ENCODE measurements around the gene NUDT14.

The NUDT14 gene

DNA sequence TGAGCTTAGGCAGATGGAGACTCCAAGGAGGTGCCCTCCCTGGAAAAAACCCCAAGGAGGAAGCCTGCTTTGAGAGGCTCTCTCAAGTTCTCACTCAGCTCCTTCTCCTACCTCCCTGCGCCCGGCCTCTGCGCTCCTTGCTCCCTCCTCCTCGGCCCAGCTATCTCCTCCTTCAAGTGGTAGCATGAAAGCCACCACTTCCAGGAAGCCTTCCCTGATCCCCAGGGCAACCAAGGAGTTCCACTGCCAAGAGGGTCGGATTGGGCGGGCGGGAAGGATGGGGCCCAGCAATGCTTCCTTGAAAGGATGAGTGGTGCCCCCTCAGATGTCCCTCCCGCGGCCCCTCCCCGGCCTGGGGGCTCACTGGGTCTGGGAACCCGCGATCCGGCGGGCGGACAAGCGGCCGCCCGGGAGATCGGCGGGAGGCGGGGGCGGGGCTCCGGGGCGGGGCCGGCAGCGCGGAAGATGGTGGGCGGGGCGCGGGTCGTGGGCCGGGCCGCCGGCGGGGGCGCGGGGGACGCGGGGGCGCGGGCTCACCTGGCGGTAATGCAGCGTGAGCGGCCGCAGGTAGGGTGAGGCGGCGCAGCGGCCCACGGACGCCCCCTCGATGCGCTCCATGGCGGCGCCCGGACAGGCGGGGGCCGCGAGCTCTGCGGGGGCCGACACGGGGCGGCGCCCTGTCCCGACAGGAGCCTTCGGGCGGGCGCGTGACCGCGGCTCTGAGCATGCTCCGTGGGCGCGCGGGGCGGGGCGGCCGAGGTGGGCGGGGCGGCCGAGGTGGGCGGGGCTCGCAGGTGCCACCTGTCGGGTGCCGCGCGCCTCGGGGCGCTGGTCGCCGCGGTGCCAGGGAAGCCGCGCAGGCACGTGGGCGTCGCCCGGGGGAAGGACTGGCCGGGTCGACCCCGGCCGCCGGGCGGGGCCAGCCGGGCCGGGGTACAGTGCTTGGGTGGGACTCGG is at the start of gene NUDT14:
TSS of gene NUDT14 (minus strand) at position 721 of the 957 bp plus-strand sequence. CDS start at position 618, 103 bp downstream.
- peak within 1 kb of the TSS; percentile 51 for H3K9ac ChIP-seq (ENCODE audit: low read depth, low read length)
- H3K4me1 ChIP-seq (ENCODE audit: insufficient read depth, low read length): 0 out of 2 replicates have a peak, but pooled peaks cover 2% of the 10 kb centered on the region
- H3K9me3 ChIP-seq (ENCODE audit: control insufficient read depth, insufficient read depth, low read length): no peaks in the 10 kb centered on the region
- H3K36me3 ChIP-seq (ENCODE audit: insufficient read depth, low read length): no peaks in the 10 kb centered on the region

DNA sequence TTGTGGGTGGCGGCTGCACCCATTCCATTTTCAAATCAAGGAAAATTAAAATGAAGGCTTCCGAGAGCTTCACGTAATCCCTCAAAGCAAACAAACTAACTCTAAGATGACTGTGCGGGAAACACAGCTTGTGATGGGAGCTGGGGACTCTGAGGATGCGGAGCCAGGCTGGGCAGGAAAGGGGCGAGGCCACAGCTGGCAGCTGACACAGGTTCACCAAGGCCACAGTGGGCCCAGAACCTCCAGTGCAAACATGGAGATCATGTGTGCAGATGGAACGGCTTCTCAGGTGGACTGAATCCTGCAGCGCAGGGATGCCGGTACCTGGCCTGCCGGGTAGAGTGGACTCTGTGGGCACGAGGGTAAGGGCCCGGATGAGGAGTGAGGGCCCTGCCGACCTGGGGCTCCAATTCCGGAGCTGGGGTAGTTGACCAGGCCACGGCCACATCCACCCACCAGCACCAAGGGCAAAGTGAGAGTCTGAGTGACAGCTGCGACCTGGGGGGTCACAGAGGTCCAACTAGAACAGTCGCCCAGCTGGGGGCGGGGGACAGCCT is 48.1 kb upstream of the NUDT14 start:
- Histone ChIP-seq H3K9me3 (ENCODE audit: control insufficient read depth, insufficient read depth, low read length) (no peaks in the 10 kb centered on the region), H3K36me3 (ENCODE audit: insufficient read depth, low read length) (no peaks in the 10 kb centered on the region), H3K4me1 (ENCODE audit: insufficient read depth, low read length) (no peaks in the 10 kb centered on the region), H3K9ac (ENCODE audit: low read depth, low read length) (no peak overlapping the region)

DNA sequence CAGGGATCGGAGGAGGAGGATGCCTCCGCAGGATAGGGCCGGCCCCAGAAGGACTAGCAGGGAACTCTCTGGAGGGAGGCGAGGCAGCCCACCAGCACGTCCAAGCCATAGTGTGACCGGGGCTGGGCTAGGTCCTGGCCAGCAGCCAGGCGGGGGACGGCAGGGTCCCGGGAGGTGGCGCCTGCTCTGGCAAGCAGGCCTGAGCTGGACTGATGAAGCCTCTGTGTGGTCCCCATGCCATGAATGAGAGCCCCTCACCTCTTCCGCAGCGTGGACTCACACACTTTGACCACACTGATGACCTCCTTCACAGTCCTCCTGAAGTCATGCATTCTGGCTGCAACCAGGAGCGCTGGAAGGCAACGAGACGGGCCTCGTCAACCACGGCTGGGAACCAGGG is 47.5 kb upstream of the NUDT14 start:
- Histone ChIP-seq H3K36me3 (ENCODE audit: insufficient read depth, low read length) (no peaks in the 10 kb centered on the region), H3K9ac (ENCODE audit: low read depth, low read length) (no peak overlapping the region), H3K9me3 (ENCODE audit: control insufficient read depth, insufficient read depth, low read length) (no peaks in the 10 kb centered on the region), H3K4me1 (ENCODE audit: insufficient read depth, low read length) (no peaks in the 10 kb centered on the region)

DNA sequence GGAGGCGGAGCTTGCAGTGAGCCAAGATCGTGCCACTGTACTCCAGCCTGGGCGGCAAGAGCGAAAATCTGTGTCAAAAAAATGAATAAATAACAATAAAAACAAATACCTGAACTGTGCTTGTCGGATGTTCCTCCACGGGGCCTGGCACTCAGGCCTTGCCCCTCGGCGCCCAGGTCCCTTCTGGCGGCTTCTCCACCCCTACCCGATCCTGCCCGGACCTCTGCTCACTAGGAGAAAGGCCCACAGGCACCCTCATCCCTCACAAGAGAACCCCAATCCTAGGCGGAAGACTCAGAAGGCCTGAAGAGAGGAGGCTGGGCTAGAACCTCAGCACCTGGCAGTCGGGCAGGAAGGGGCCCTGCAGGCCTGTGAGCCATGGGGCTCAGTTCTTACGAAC is 46.2 kb upstream of the NUDT14 start:
- Histone ChIP-seq H3K9ac (ENCODE audit: low read depth, low read length) (no peak overlapping the region), H3K36me3 (ENCODE audit: insufficient read depth, low read length) (no peaks in the 10 kb centered on the region; the same call in 1 of the 2 replicates), H3K9me3 (ENCODE audit: control insufficient read depth, insufficient read depth, low read length) (no peaks in the 10 kb centered on the region), H3K4me1 (ENCODE audit: insufficient read depth, low read length) (no peaks in the 10 kb centered on the region)

DNA sequence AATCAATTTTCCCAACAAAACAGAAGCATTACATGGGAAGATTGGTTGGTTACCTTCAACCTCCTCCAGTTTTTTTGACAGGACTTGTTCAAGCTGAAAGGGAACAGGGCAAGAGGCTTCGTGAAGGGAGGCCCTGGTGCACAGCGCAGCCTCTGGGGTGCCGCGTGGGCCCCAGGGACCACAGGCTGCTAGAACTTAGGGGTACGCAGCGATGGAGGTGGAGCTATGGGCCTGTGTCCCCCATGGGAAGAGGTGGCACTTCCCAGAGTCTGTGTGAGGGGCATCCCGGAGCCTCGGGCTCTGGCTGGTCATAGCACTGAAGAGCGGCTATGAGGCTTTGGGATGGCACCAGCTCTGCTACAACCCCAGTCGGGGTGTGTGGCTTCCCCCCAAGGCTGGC is 45.1 kb upstream of the NUDT14 start:
- Histone ChIP-seq H3K4me1 (ENCODE audit: insufficient read depth, low read length) (no peaks in the 10 kb centered on the region), H3K36me3 (ENCODE audit: insufficient read depth, low read length) (no peaks in the 10 kb centered on the region; the same call in 1 of the 2 replicates), H3K9me3 (ENCODE audit: control insufficient read depth, insufficient read depth, low read length) (no peaks in the 10 kb centered on the region), H3K9ac (ENCODE audit: low read depth, low read length) (no peak overlapping the region)

DNA sequence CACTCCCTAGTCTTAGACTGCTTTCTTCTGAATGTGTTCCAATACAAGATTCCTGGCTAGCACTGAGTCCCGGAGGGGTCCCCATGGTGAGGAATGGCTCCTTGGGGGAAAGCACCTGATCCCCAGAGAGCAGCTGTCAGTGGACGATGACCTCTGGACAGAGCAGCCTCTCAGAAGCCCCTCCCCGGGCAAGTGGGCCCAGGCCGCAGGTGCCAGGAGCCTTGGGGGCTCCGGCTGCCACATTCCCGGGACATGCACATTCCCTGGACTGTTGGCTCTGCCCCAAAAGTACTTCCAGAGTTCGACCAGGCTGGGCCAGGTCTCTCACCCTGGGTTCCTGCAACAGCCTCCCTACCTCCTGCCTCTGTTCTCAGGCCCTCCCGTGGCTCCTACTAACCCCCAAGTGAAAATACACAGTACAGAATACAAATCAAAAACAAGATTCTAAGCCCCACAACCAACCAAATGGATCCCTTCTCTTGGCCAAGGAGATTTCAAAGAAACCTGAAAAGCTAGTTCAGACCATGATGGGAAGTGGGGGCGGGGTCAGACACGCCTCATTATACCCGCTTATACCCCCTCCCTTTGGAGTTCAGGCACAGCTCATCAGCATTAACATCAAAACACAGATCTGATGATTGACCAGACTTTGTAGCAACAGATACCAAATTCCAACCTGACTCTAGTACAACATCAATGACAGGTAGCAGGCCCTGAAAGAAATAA is 43.9 kb upstream of the NUDT14 start:
- H3K9ac ChIP-seq (ENCODE audit: low read depth, low read length): no peak overlapping the region
- no peaks in the 10 kb centered on the region; the same call in 1 of the 2 replicates for H3K36me3 ChIP-seq (ENCODE audit: insufficient read depth, low read length)
- no peaks in the 10 kb centered on the region for H3K4me1 ChIP-seq (ENCODE audit: insufficient read depth, low read length)
- H3K9me3 ChIP-seq (ENCODE audit: control insufficient read depth, insufficient read depth, low read length): no peaks in the 10 kb centered on the region

DNA sequence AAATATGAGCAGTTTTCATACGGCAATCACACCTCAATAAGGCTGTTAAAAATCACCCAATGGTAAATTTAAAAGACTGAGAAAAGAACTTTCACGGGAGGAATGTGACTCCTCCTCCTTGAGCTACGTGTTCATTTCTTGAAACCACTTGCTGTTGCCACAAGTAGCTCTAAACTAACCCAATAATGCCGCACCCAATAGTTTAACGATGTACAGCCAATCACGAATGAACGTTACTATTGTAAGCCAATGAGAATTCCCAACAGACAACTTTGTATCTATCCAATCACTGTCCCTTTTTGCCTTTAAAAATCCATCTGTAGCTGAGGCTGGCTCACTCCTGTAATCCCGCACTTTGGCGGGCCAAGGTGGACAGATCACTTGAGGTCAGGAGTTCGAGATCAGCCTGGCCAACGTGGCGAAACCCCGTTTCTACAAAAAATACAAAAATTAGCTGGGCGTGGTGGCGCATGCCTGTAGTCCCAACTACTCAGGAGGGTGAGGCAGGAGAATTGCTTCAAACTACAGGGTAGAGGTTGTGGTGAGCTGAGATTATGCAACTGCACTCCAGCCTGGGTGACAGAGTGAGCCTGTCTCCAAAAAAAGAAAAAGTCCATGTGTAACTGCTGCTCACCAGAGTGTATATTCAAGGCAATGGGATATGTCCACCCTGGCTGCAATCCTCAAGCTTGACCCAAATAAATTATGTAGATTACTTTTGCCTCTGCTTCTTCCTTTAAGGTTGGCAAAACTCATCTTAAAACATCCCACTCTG is 42.8 kb upstream of the NUDT14 start:
- Histone ChIP-seq H3K9ac (ENCODE audit: low read depth, low read length) (no peak overlapping the region), H3K36me3 (ENCODE audit: insufficient read depth, low read length) (no peaks in the 10 kb centered on the region; the same call in none of the 2 replicates)

DNA sequence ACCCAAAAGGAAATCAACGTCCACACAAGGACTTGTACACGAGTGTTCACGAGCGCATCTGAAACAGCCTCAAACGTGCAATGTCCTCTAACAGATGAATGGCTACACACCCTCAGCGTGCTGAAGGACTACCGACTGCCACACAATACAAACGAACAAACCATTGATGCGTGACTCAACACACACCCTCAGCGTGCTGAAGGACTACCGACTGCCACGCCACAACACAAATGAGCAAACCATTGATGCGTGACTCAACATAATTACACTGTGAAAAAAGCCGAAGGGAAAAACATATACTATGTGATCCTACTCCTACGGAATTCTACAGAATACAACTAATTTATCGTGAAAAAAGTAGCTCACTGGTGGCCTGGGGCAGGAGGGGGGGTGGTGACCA is 42.1 kb upstream of the NUDT14 start:
- Histone ChIP-seq H3K9ac (ENCODE audit: low read depth, low read length) (no peak overlapping the region), H3K4me1 (ENCODE audit: insufficient read depth, low read length) (no peaks in the 10 kb centered on the region), H3K36me3 (ENCODE audit: insufficient read depth, low read length) (no peaks in the 10 kb centered on the region; the same call in none of the 2 replicates), H3K9me3 (ENCODE audit: control insufficient read depth, insufficient read depth, low read length) (no peaks in the 10 kb centered on the region)

More for the DNA sequence above, 42.8 kb upstream of the NUDT14 start:
- Histone ChIP-seq H3K9me3 (ENCODE audit: control insufficient read depth, insufficient read depth, low read length) (no peaks in the 10 kb centered on the region), H3K4me1 (ENCODE audit: insufficient read depth, low read length) (no peaks in the 10 kb centered on the region)

DNA sequence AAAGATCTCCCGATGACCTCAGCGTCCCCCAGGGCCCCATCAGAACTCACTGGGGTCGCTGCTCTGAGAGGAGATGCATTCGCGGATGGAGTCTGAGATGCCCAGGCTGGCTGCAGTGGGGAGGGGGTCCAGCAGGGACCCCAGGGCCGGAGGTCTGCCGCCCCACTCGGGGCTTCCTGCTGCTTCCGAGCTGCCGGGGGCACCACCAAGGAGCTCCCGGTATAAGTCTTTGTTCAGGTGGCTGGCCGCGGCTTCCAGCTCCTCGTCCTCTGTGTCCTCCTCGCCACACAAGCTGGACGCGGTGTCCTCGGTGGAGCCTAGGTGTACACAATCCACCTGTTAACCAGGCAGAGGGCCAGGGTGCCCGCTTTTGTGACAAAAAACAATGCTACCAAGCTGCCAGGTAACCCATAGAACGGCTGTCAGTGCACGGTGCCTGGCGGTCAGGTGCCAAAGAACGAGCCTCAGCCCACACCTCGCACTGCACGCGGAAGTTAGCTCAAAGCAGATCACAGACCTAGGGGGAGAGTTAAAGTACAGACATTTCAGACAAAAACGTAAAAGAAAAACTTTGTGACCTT is 40.6 kb upstream of the NUDT14 start:
- Histone ChIP-seq H3K4me1 (ENCODE audit: insufficient read depth, low read length) (no peaks in the 10 kb centered on the region), H3K36me3 (ENCODE audit: insufficient read depth, low read length) (no peaks in the 10 kb centered on the region; the same call in none of the 2 replicates), H3K9ac (ENCODE audit: low read depth, low read length) (no peak overlapping the region), H3K9me3 (ENCODE audit: control insufficient read depth, insufficient read depth, low read length) (no peaks in the 10 kb centered on the region)

DNA sequence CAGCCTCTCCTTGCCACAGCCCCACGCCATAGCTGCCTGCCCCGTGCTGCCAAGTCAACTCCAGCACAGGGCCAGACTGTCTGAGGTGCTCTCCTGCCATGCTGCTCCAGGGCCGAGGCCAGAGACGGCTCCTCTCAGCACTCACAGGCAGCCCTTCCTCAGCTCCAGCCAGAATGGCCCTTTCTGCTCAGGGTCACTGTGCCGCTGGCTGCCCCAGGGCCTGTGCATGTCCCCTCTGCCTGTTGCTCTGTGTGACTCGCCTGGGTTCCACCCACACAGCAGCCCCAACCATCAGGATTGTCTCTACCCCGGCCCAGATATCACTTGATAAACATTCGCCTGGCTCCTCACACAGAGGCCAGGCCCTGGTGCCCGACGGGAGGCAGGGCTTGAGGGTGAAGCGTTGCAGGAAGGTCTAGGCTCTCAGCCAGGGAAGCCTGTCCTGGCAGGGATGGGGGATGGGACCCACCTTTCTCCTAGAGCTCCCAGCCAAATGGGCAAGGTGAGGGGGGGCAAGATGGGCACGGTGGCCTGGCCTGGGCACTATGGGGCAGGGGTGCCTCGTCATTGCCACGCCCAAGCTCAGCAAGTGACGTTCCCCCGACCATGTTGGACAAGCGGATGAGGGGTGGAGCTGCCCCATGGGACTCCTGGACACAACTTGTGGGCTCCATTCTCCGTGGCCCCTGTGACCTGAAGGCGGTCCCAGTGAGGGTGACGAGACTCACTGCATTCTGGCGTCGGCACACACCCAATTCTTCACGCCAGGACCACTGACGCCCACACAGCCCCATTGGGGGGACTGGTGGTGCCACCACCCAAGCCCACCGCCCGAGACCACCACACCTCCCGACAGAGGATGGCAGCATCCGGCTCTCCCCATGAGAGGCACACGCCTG is 39.8 kb upstream of the NUDT14 start:
- Histone ChIP-seq H3K4me1 (ENCODE audit: insufficient read depth, low read length) (no peaks in the 10 kb centered on the region), H3K36me3 (ENCODE audit: insufficient read depth, low read length) (no peaks in the 10 kb centered on the region; the same call in none of the 2 replicates), H3K9ac (ENCODE audit: low read depth, low read length) (no peak overlapping the region), H3K9me3 (ENCODE audit: control insufficient read depth, insufficient read depth, low read length) (no peaks in the 10 kb centered on the region)

DNA sequence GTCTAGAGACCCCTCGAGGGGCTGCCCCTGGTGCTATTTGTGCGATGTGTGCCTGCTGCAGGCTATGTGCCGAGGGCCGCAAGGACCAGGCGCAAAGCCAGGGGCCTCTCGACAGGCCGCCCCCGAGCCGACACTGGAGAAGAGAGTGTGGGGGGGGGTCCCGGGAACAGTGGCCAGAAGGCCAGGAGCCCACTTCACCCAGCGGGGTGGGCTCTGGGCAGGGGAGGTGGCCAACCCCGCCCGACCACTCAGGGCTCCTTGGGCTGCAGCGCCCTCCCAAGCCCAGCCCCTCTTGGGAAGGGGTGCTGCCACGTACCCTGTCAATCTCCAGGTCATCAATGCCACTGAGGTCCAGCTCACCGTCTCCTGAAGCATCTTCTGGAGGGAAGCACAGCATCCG is 38.6 kb upstream of the NUDT14 start:
- no peaks in the 10 kb centered on the region for H3K4me1 ChIP-seq (ENCODE audit: insufficient read depth, low read length)

DNA sequence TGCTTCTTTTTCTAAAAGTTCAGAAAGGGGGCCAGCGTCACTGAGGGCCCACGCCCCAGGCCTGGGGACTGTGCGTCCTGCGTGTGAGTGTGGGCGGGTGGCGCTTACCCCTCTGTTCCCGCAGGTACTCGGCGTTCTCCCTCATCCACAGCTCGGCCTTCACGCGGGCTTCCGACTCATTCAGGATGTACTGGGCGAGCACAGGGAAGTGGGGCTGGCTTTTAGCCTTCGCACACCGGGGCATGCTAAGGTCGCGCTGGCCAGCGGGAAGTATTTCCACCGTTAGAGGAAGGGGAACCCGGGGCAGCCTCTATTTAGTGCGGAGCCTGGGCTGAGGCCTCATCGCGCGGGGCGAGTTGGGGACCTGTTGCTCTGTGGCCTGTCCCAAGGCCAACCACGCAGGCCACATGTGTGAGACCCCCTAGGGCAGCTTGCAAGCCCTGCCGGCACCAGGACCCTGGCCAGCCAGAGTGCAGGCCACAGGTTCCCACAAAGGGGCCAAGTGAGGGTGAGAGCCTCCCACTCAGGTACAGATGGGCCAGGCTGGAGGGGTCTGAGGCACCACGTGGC is 38.0 kb upstream of the NUDT14 start:
- Histone ChIP-seq H3K9me3 (ENCODE audit: control insufficient read depth, insufficient read depth, low read length) (no peaks in the 10 kb centered on the region), H3K4me1 (ENCODE audit: insufficient read depth, low read length) (no peaks in the 10 kb centered on the region), H3K9ac (ENCODE audit: low read depth, low read length) (no peak overlapping the region), H3K36me3 (ENCODE audit: insufficient read depth, low read length) (no peaks in the 10 kb centered on the region; the same call in none of the 2 replicates)

More for the DNA sequence above, 38.6 kb upstream of the NUDT14 start:
- H3K9ac ChIP-seq (ENCODE audit: low read depth, low read length): no peak overlapping the region
- H3K9me3 ChIP-seq (ENCODE audit: control insufficient read depth, insufficient read depth, low read length): no peaks in the 10 kb centered on the region
- H3K36me3 ChIP-seq (ENCODE audit: insufficient read depth, low read length): no peaks in the 10 kb centered on the region; the same call in none of the 2 replicates

All from ES-I3 (cell line).